WTC11 (cell line): ENCODE data around the gene XPNPEP3. TPM values are rescaled to one million over a fixed set of nuclear protein-coding genes. Genes with fewer than 3 reads are reported as not detected.
A peak's percentile ranks its signal among the peaks of the same experiment; 100 is the strongest.

Experiments used
- ATAC-seq: fragments of 200-7000 bp; cut with Tn5 transposase; 2 replicates; pipeline ENCODE4 v1.10.0; 2021; ENCODE audit warnings: mild to moderate bottlenecking, moderate library complexity
- CTCF ChIA-PET: fragments of 300-600 bp; sonication (Branson Sonifier 250); formaldehyde crosslinking; loops from one replicate; lab custom pipeline; 2021; ENCODE audit warnings: antibody characterized with exemption; lab: Charles Lee
- POLR2A ChIA-PET: fragments of 350-600 bp; sonication (Branson Sonifier 250); formaldehyde crosslinking; loops from one replicate; lab custom pipeline; 2021; ENCODE audit warnings: antibody characterized with exemption; lab: Charles Lee
- DNase-seq: peaks from one replicate; pipeline ENCODE4 v3.0.0; 2021; ENCODE audit warnings: low spot score
- H3K27ac Mint-ChIP-seq: 2 replicates; pipeline ENCODE4 v1.8.0; 2021; ENCODE audit warnings: mixed read lengths
- H3K27me3 Mint-ChIP-seq: 2 replicates; pipeline ENCODE4 v1.8.0; 2021; ENCODE audit warnings: low read depth, mild to moderate bottlenecking, moderate library complexity, mixed read lengths
- H3K36me3 Mint-ChIP-seq: 2 replicates; pipeline ENCODE4 v1.8.0; 2021; ENCODE audit warnings: mixed read lengths
- H3K4me1 Mint-ChIP-seq: 2 replicates; pipeline ENCODE4 v1.8.0; 2022; ENCODE audit warnings: mixed read lengths
- H3K4me3 Mint-ChIP-seq: 2 replicates; pipeline ENCODE4 v1.8.0; 2021; ENCODE audit warnings: mild to moderate bottlenecking, moderate library complexity, mixed read lengths
- H3K9me3 Mint-ChIP-seq: 2 replicates; pipeline ENCODE4 v1.8.0; 2021; ENCODE audit warnings: mixed read lengths
- ARID4B ChIP-seq: sonication (generic); formaldehyde crosslinking; IDR thresholded peaks from 2 replicates; pipeline ENCODE4 v1.8.0; 2023; ENCODE audit warnings: missing genetic modification reagents, mild to moderate bottlenecking, borderline replicate concordance
- ATF6 ChIP-seq: sonication (generic); formaldehyde crosslinking; IDR thresholded peaks from 2 replicates; pipeline ENCODE4 v1.8.1; 2023; ENCODE audit warnings: mild to moderate bottlenecking, missing genetic modification reagents
- CREB1 ChIP-seq: sonication (generic); formaldehyde crosslinking; IDR thresholded peaks from 2 replicates; pipeline ENCODE4 v1.8.0; 2023; ENCODE audit warnings: mild to moderate bottlenecking, missing genetic modification reagents
- E2F5 ChIP-seq: sonication (generic); formaldehyde crosslinking; IDR thresholded peaks from 2 replicates; pipeline ENCODE4 v1.8.1; 2022; ENCODE audit warnings: mild to moderate bottlenecking, moderate library complexity, missing genetic modification reagents
- ELF4 ChIP-seq: sonication (generic); formaldehyde crosslinking; IDR thresholded peaks from 2 replicates; pipeline ENCODE4 v1.8.1; 2022; ENCODE audit warnings: low read depth, mild to moderate bottlenecking, moderate library complexity, missing genetic modification reagents
- FOXK1 ChIP-seq: sonication (generic); formaldehyde crosslinking; IDR thresholded peaks from 2 replicates; pipeline ENCODE4 v1.8.0; 2022; ENCODE audit warnings: mild to moderate bottlenecking, moderate library complexity, missing genetic modification reagents
- GABPB1 ChIP-seq: sonication (generic); formaldehyde crosslinking; IDR thresholded peaks from 2 replicates; pipeline ENCODE4 v1.8.1; 2023; ENCODE audit warnings: mild to moderate bottlenecking, missing genetic modification reagents
- GTF2I ChIP-seq: fragments of 250-450 bp; sonication (Bioruptor Pico); conservative IDR thresholded peaks from 2 replicates; pipeline ENCODE4 v1.4.0; 2021; ENCODE audit warnings: mild to moderate bottlenecking
- HMGA2 ChIP-seq: fragments of 250-450 bp; sonication (Bioruptor Pico); IDR thresholded peaks from 2 replicates; pipeline ENCODE4 v1.4.0; 2021; ENCODE audit warnings: mild to moderate bottlenecking, moderate library complexity
- HMGXB4 ChIP-seq: sonication (generic); formaldehyde crosslinking; IDR thresholded peaks from 2 replicates; pipeline ENCODE4 v1.8.1; 2023; ENCODE audit warnings: mild to moderate bottlenecking, moderate library complexity, missing genetic modification reagents
- KAT7 ChIP-seq: sonication (generic); formaldehyde crosslinking; IDR thresholded peaks from 2 replicates; pipeline ENCODE4 v1.8.1; 2023; ENCODE audit warnings: missing genetic modification reagents, mild to moderate bottlenecking, borderline replicate concordance
- NFATC4 ChIP-seq: fragments of 250-450 bp; sonication (Bioruptor Pico); IDR thresholded peaks from 2 replicates; pipeline ENCODE4 v1.9.0; 2021; ENCODE audit warnings: mild to moderate bottlenecking
- PREB ChIP-seq: sonication (generic); formaldehyde crosslinking; IDR thresholded peaks from 2 replicates; pipeline ENCODE4 v1.8.1; 2022; ENCODE audit warnings: mild to moderate bottlenecking, missing genetic modification reagents, moderate library complexity, borderline replicate concordance
- ZNF121 ChIP-seq: sonication (generic); formaldehyde crosslinking; IDR thresholded peaks from 2 replicates; pipeline ENCODE4 v1.8.0; 2023; ENCODE audit warnings: missing genetic modification reagents
- ZNF232 ChIP-seq: sonication (generic); formaldehyde crosslinking; IDR thresholded peaks from 2 replicates; pipeline ENCODE4 v1.8.0; 2022; ENCODE audit warnings: mild to moderate bottlenecking, missing genetic modification reagents
- ZNF317 ChIP-seq: sonication (generic); formaldehyde crosslinking; IDR thresholded peaks from 2 replicates; pipeline ENCODE4 v1.8.1; 2023; ENCODE audit warnings: low read depth, mild to moderate bottlenecking, moderate library complexity, missing genetic modification reagents, borderline replicate concordance
- ZNF416 ChIP-seq: fragments of 250-450 bp; sonication (Bioruptor Pico); IDR thresholded peaks from 2 replicates; pipeline ENCODE4 v1.9.0; 2021; ENCODE audit warnings: mild to moderate bottlenecking, inconsistent platforms
- ZNF423 ChIP-seq: fragments of 250-450 bp; sonication (Bioruptor Pico); IDR thresholded peaks from 2 replicates; pipeline ENCODE4 v2.1.2; 2022; ENCODE audit warnings: mild to moderate bottlenecking, moderate library complexity
- ZNF532 ChIP-seq: fragments of 250-450 bp; sonication (Bioruptor Pico); IDR thresholded peaks from 2 replicates; pipeline ENCODE4 v1.9.0; 2021; ENCODE audit warnings: mild to moderate bottlenecking, borderline replicate concordance
- total RNA-seq: library from RNA; stranded (reverse); gene quantifications from 3 replicates; pipeline ENCODE4 v1.2.3, GENCODE V29; 2021

The XPNPEP3 gene
- total RNA-seq, 1 experiment from 2014 or later: 28.2 TPM

- CTCF ChIA-PET: interaction anchor here (1.8 kb wide), 1 partner anchor 258 kb away, joined by 8 read pairs; no protein-coding TSS in a partner anchor
- no peak overlapping the region for H3K27ac Mint-ChIP-seq
- H3K36me3 Mint-ChIP-seq: no peaks in the 10 kb centered on the region
- ATAC-seq: no peak
- no peaks in the 10 kb centered on the region for H3K27me3 Mint-ChIP-seq
- POLR2A ChIA-PET: interaction anchor here (0.6 kb wide), 1 partner anchor 123 kb away, joined by 3 read pairs; the partner anchor contains the start of gene ST13
- no peaks in the 10 kb centered on the region for H3K4me1 Mint-ChIP-seq
- H3K4me3 Mint-ChIP-seq: no peak overlapping the region
- no peaks in the 10 kb centered on the region for H3K9me3 Mint-ChIP-seq
- no peak for TF ChIP-seq GTF2I (CRISPR knock-in tag)
- TF ChIP-seq GABPB1 (CRISPR knock-in tag): no peak
- no peak for TF ChIP-seq PREB (CRISPR knock-in tag)
- TF ChIP-seq E2F5 (CRISPR knock-in tag): no peak
- no peak for TF ChIP-seq ARID4B (CRISPR knock-in tag)
- no peak for DNase-seq
These were observed 122.2 kb downstream of the XPNPEP3 start for GRCh38 chr22:40979198-40979597.

- POLR2A ChIA-PET: no interaction called here
- H3K36me3 Mint-ChIP-seq: no peaks in the 10 kb centered on the region
- H3K4me3 Mint-ChIP-seq: no peak overlapping the region
- ATAC-seq: no peak
- no peaks in the 10 kb centered on the region for H3K4me1 Mint-ChIP-seq
- no peak for TF ChIP-seq FOXK1
- TF ChIP-seq E2F5 (CRISPR knock-in tag): no peak
- no peak for TF ChIP-seq ATF6 (CRISPR knock-in tag)
- no peak for TF ChIP-seq ZNF121 (CRISPR knock-in tag)
- no peak for TF ChIP-seq NFATC4 (CRISPR knock-in tag)
- no peak for TF ChIP-seq ZNF532
- no peak for TF ChIP-seq ZNF317
- no peak for TF ChIP-seq HMGXB4 (CRISPR knock-in tag)
- TF ChIP-seq HMGA2 (CRISPR knock-in tag): no peak
- no peak for TF ChIP-seq ZNF232
- no peak for TF ChIP-seq ZNF416
- TF ChIP-seq CREB1 (CRISPR knock-in tag): no peak
- no peak for TF ChIP-seq ELF4 (CRISPR knock-in tag)
- TF ChIP-seq KAT7: no peak
- no peak for TF ChIP-seq ZNF423 (CRISPR knock-in tag)
- TF ChIP-seq, all 79 proteins: peak for 0
- DNase-seq: no peak
- CTCF ChIA-PET: interaction anchor here (1.8 kb wide), 1 partner anchor 258 kb away, joined by 8 read pairs; no protein-coding TSS in a partner anchor
- no peaks in the 10 kb centered on the region for H3K27me3 Mint-ChIP-seq
- H3K9me3 Mint-ChIP-seq: no peaks in the 10 kb centered on the region
- peak overlapping the region; percentile 24; the same call in 1 of the 2 replicates for H3K27ac Mint-ChIP-seq
These were observed 122.9 kb downstream of the XPNPEP3 start for GRCh38 chr22:40979871-40980270.
